HEK293T (cell line): ENCODE results near the gene LSS.

Experiments used
- BHLHE40 ChIP-seq: fragments of 450-650 bp; IDR thresholded peaks from 2 replicates; pipeline ENCODE4 v1.6.1; 2016; ENCODE audit warnings: mild to moderate bottlenecking, moderate library complexity, borderline replicate concordance
- CTBP1 ChIP-seq: fragments of 450-650 bp; IDR thresholded peaks from 2 replicates; pipeline ENCODE4 v1.6.1; 2016; ENCODE audit warnings: borderline replicate concordance
- ELF4 ChIP-seq: fragments of 450-650 bp; IDR thresholded peaks from 2 replicates; pipeline ENCODE4 v1.6.1; 2017; ENCODE audit warnings: antibody characterized with exemption
- FOXA1 ChIP-seq: fragments of 450-650 bp; IDR thresholded peaks from 2 replicates; pipeline ENCODE4 v1.6.1; 2016; ENCODE audit warnings: mild to moderate bottlenecking
- FOXK2 ChIP-seq: fragments of 450-650 bp; IDR thresholded peaks from 2 replicates; pipeline ENCODE4 v1.6.1; 2016; ENCODE audit warnings: mild to moderate bottlenecking
- FOXM1 ChIP-seq: fragments of 450-650 bp; IDR thresholded peaks from 2 replicates; pipeline ENCODE4 v1.6.1; 2017; ENCODE audit warnings: mild to moderate bottlenecking, borderline replicate concordance
- HDGF ChIP-seq: fragments of 450-650 bp; IDR thresholded peaks from 2 replicates; pipeline ENCODE4 v1.6.1; 2017; ENCODE audit warnings: antibody characterized with exemption, borderline replicate concordance
- L3MBTL2 ChIP-seq: fragments of 450-650 bp; conservative IDR thresholded peaks from 2 replicates; pipeline ENCODE4 v1.6.1; 2016; ENCODE audit warnings: mild to moderate bottlenecking
- LEF1 ChIP-seq: fragments of 450-650 bp; IDR thresholded peaks from 2 replicates; pipeline ENCODE4 v1.6.1; 2017; ENCODE audit warnings: mild to moderate bottlenecking, borderline replicate concordance
- NFRKB ChIP-seq: fragments of 450-650 bp; IDR thresholded peaks from 2 replicates; pipeline ENCODE4 v1.6.1; 2016; ENCODE audit warnings: mild to moderate bottlenecking, moderate library complexity
- SP1 ChIP-seq: fragments of 450-650 bp; IDR thresholded peaks from 2 replicates; pipeline ENCODE4 v1.6.1; 2017
- SUZ12 ChIP-seq: fragments of 450-650 bp; IDR thresholded peaks from 2 replicates; pipeline ENCODE4 v1.6.1; 2016; ENCODE audit warnings: mild to moderate bottlenecking
- ZNF384 ChIP-seq: fragments of 450-650 bp; IDR thresholded peaks from 2 replicates; pipeline ENCODE4 v1.6.1; 2016
- TF ChIP-seq, protein P1 (sequence below): fragments of 450-650 bp; IDR thresholded peaks from 2 replicates; pipeline ENCODE4 v1.6.1; 2016

GRCh38 chr21:46180778-46181391 is 47.7 kb downstream of the LSS start:
- TF ChIP-seq BHLHE40 (no peak), SUZ12 (no peak), SP1 (no peak), FOXA1 (no peak), FOXK2 (no peak), L3MBTL2 (no peak), HDGF (no peak), CTBP1 (no peak), NFRKB (no peak), FOXM1 (no peak), ELF4 (no peak), ZNF384 (no peak), LEF1 (no peak)
- TF ChIP-seq, protein P1, sequence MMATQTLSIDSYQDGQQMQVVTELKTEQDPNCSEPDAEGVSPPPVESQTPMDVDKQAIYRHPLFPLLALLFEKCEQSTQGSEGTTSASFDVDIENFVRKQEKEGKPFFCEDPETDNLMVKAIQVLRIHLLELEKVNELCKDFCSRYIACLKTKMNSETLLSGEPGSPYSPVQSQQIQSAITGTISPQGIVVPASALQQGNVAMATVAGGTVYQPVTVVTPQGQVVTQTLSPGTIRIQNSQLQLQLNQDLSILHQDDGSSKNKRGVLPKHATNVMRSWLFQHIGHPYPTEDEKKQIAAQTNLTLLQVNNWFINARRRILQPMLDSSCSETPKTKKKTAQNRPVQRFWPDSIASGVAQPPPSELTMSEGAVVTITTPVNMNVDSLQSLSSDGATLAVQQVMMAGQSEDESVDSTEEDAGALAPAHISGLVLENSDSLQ, result no peak
